Measurements from ENCODE around the gene RAB40B.
"Not testable (repeated sequence)": the region's sequence is repeated elsewhere in the genome, so short reads cannot be mapped to it uniquely, and the experiment has no call there.

Gene RAB40B, protein sequence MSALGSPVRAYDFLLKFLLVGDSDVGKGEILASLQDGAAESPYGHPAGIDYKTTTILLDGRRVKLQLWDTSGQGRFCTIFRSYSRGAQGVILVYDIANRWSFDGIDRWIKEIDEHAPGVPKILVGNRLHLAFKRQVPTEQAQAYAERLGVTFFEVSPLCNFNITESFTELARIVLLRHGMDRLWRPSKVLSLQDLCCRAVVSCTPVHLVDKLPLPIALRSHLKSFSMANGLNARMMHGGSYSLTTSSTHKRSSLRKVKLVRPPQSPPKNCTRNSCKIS

DNA sequence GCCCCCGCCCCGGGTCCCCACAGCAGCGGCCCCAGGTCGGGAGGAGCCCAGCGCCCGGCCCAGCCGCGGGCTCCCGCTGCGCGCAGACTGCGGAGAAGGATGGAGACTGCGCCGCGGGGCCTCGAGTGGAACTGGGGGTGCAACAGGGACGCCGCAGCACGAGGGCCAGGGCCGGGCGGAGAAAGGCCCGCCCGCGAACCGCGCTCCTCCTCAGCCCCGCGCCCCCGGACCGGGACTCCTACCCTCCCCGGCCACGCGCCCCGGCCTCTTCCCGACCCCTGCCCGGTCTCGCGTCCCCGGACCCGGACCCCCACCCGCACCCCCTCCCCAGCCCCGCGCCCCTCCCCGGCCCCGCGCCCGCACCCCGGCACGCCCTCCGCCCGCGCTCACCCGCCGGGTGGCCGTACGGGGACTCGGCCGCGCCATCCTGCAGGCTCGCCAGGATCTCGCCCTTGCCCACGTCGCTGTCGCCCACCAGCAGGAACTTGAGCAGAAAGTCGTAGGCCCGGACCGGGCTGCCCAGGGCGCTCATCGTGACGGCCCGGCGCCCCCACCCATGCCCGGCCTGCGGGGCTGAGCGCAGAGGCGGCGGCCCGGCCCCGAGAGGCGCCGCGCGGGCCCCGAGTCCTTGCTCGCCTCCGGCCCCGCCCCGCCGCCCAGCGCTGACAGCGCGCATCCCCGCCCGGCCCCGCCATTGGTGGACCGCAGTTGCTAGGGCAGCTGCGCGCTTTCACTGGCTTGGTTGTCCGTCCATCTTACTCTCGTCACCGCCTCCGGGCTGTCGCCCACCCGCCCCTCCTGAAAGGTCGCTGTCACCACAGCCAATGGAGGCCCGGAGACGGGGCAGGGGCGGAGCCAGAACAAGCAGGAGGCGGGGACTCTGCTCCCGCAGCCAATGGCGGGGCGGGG is at the start of gene RAB40B:
TSS of gene RAB40B (minus strand) at position 634 of the 909 bp plus-strand sequence. CDS start at position 532, 102 bp downstream.
- peak; percentile 96 for DNase-seq (ENCODE audit: low read depth)

DNA sequence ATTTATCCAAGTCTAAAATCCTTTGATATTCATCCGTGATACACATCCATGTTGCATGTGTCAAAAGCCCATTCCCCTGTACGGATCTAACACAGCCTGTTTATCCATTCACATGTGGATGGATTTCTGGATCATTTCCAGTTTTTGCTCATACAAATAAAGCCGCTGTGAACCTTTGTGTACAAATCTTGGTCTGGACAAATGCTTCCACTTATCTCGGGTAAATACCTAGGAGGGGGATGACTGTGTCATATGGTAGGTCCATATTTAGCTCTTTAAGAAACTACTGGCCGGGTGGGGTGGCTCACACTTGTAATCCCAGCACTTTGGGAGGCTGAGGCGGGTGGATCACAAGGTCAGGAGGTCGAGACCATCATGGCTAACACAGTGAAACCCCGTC is 47.0 kb upstream of the RAB40B start:
- no peak for DNase-seq (ENCODE audit: low read depth)

DNA sequence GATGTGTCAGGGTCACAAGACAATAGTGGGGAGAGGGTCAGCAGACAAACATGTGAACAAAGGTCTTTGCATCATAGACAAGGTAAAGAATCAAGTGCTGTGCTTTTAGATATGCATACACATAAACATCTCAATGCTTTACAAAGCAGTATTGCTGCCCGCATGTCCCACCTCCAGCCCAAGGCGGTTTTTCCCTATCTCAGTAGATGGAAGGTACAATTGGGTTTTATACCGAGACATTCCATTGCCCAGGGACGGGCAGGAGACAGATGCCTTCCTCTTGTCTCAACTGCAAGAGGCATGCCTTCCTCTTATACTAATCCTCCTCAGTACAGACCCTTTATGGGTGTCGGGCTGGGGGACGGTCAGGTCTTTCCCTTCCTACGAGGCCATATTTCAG is 46.2 kb upstream of the RAB40B start:
- not testable (repeated sequence) for DNase-seq (ENCODE audit: low read depth)

DNA sequence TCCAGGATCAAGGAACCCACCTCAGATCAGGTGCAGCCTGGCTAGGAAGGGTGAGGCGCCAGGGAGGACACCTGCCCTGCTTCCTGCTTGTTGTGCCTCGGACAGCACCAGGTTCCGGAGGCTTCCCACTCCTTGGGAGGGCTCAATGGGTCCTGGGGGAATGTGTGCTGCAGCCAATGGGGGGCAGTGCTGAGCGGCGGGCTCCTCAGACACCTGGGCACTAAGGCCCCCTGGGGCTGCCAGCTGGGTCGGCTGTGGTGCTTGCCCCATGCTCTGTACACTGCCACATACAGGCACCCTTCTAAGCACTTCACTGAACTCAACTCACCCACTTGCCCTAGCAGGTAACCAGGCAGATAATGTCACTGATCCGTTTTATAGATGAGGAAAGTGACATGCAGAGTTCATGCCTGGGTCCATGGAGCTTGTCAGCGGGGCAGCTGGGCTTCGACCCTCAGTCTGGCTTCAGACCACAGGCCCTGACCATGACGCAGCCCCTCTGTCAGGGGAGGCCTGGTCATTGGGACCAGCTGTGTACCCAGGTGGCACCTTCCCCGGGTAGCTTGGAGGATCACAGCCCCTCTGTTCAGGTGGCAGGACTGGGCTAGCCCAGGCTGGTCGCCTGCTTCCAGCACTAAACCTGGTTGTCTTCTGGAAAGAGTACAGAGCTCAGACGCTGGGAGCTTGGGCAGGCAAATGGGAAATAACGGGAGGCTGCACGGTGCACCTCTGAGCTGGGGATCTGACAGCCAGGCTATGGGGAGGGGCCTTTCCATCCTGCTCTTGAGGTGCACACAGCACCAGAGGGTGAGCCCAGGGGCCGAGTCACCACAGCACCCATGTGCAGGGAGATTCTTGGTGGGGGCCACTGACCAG is 45.1 kb upstream of the RAB40B start:
- DNase-seq (ENCODE audit: low read depth): no peak

DNA sequence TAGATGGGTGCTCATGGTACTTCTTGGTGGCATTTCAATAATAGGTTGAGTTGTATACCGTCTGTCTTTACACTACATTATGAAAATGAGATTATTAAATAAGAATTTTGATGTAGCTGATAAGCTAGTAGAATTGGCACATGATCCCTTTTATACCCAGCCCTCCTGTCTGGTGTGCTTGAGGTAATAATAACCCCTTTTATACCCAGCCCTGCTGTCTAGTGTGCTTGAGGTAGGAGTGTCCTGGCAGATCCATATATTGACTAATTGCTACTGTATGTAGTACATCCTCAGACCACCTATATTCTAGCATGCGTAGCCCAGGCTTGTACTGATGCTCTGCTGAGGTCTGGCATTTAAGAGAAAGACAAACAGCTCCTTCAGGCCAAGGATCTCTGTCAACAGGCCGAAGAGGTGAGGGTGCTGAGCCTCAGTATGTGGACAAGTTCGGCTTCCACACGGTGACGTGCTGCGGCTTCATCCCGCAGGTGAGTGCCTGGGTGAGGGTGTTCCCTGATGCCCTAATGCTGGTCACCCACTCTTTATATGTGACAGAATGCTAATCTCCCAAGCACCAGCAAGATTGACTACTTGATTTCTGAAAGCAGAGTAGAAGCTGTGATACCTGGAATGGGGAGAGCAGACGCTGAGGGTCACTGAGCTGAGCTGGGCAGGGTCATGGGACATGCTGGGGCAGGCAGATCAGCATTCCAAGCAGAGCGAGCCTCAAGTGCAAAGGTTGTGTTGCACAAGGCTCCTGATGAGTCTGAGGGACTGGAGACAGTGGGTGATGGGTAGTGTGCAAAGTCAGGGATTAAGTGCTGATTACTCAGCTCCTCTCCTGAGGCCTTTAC is 42.6 kb upstream of the RAB40B start:
- DNase-seq (ENCODE audit: low read depth): no peak

DNA sequence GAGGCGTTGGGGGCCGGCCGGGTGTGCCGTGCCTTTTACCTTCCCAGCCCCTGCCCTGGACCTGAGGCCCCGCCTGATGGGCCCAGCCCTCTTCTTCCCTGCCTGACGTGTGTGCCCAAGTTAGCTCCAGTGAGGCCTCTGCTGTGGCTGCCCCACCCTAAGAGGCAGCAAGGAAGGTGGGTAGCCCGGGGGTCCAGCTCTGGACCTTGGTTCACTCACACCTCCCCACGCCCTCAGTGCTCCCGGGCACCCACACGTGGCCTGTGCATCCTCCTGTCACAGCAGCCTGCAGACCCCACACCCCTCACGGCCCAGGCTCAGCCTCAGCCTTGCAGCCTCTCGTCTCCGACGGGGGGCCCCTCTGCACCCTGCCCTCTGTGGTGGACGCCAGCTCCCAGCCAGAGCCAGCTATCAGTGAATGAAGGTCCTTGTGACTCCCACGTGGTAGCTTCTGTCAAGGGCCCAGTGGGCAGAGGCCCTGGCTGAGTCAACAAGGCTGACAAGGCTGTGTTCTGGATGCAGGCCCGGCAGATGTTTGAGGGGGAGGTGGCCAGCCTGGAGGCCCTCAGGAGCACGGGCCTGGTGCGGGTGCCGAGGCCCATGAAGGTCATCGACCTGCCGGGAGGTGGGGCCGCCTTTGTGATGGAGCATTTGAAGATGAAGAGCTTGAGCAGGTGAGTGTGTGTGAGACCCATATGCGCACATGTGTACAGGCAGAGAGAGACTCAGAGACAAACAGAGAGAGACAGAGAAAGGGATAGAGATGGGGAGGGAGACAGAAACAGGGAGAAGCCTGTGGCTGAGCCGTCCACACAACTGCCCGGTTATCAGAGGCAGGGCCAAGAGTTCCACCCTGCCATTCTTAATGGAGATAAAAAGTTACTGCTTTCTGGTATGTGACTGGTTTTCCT is 39.7 kb upstream of the RAB40B start:
- no peak for DNase-seq (ENCODE audit: low read depth)

DNA sequence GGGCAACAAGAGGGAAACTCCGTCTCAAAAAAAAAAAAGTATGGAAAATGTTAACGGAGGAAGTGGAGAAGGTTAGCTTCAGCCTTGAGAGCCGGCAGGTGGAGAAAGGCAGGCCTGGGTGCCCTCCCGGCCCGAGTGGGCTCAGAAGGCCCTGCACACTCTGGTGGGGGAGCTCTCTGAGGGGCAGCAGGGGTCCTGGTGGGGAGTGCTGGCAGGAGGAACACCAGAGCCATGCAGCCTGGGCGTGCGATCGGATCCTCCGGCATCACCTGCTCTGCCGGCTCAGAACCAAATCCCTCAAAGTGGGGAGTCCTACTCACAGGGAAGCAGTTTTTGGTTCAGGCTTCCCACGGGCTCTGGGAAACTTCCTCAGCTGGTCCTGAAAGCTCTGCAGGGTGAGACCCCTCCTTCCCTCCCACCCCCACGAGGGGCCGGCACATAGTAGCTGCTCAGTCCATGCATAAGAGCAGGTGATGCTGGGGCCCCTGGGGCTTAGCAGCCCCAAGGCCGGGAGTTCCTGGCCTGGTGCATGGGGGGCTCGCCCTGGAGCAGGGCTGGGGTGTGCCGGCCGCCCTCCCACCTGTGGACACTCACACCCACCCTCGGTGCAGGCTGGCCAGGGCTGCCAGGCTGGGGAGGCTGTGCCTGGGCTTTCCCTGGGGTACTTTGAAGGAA is 38.1 kb upstream of the RAB40B start:
- DNase-seq (ENCODE audit: low read depth): no peak

DNA sequence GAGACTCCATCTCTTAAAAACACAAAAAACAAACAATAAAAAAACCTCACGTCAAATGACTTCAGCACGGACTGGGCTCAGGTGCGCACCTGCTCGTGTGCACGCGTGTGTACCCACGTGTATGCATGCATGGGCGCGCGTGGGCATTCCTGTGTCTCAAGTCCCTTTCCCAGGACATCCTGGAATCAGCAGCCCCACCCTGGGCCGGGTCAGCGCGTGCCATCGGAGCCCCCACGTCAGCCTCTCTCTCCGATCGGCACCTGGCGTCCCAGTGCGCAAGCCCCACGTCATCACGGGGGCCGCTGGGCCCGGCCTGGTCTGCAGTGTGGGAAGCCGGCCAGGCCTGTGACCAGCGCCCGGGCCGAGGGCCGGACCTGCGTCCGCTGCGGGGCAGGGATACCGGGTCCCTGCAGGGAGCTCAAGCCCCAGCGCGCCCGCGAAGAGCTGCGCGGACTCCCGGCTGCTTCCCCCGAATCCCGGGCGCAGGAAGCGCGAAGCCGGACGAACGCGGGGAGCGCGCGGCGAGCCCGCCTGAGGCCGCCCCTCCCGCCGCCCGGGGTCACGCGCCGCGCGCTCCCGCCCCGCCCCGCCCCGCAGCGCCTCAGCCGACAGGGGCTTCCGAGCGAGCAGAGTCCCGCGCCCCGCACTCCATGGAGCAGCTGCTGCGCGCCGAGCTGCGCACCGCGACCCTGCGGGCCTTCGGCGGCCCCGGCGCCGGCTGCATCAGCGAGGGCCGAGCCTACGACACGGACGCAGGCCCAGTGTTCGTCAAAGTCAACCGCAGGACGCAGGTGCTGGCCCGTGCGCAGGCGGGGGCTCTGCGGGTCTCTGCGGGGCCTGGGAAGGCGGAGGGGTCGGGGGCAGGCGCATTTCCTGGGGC is 36.7 kb upstream of the RAB40B start, which contains the start of gene FN3K:
TSS of gene FN3K (plus strand) at position 629 of the 880 bp plus-strand sequence. CDS start at position 651, 22 bp downstream.
- DNase-seq (ENCODE audit: low read depth): no peak

DNA sequence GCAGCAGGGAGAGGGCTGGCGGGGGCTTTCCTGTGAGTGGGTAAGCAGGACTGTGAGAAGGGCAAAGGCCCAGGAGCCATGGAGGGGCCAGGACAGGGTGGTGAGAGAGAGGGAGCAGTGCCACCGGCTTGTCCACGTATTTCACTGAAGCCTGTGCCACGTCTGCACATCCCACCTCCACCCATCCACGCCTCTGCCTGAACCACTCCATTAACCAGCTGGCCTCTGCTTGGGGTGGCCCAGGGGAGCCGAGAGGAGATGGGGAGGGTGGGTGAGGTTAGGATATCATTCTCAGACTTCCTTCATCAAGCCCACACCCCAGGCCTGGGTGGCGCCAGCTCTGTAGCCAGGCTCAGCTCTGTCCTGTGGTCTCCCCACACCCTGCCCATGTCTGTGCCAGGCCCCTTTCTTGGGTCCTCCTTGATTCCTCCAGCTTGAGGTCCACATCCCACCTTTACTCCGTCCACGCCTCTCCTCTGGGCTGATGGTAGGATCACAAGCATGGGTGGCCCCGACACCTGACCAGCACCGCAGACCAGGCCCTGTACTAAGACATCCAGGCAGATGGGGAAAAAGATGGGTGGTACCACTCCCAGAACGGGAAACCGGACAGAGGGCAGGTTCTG is 33.7 kb upstream of the RAB40B start:
- no peak for DNase-seq (ENCODE audit: low read depth)

DNA sequence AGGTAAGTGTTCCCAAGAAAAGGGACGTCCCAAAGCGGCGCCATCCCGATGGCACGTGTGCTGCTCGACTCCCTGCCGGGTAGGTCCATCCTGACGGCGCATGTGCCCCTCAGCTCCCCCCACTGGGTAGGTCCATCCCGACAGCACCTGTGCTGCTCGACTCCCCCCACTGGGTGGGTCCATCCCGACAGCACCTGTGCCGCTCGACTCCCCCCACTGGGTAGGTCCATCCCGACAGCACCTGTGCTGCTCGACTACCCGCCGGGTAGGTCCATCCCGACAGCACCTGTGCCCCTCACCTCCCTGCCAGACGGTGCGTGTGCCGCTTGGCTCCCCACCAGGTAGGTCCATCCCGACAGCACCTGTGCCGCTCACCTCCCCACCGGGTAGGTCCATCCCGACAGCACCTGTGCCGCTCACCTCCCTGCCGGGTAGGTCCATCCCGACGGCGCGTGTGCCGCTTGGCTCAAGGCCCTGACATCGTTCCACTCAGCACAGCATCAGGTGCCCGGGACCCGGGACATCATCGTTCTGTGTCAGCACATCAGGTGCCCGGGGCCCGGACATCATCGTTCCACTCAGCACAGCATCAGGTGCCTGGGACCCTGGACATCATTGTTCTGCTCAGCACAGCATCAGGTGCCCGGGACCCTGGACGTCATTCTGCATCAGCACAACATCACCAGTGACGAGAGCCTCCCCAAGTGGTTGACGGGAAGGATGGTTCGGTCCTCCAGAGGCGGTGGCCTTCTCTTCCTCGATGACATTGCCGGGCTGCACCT is 31.2 kb upstream of the RAB40B start:
- no peak for DNase-seq (ENCODE audit: low read depth)

DNA sequence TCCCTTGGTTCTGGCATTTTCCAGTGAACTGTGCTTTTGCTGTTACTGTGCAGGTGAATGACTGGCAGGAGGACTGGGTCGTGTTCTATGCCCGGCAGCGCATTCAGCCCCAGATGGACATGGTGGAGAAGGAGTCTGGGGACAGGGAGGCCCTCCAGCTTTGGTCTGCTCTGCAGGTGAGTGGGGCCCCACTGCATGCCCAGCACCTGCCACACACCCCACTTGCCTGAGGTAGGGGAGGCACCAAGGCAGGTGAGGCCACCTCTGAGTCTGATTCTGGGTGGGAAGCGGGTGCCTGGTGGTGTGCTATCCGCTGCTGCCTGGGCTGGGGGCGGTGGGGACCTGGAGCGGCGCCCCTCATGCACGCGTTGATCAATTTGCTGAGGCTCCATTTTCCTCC is 27.9 kb upstream of the RAB40B start:
- DNase-seq (ENCODE audit: low read depth): no peak

DNA sequence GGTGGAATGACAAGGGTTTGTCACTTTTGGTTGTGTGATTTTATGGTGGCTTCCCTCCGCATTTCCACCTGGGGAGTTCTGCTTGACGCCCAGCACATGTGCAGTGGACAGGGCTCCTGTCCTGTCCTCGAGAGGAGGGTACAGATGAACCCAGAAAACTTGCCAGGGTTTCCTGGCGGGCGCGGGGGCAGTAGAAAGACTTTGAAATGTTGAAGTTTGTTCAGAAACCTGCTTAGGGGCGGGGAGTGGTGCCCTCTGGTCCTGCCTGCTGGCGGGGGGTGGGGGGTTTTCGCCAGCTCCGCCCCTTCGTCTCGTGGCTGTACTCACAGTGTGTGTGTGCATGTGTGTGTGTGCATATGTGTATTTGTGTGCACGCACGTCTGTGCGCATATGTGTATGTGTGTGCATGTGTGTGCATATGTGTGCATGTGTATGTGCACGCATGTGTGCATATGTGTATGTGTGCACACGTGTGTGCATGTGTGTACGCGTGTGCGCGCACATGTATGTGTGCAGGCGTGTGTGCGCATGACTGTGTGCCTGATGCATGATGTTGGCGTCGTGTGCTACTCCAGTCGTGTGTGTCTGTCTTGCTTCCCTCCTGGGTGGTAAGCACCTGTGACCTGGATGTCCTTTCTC is 24.8 kb upstream of the RAB40B start:
- DNase-seq (ENCODE audit: low read depth): no peak

DNA sequence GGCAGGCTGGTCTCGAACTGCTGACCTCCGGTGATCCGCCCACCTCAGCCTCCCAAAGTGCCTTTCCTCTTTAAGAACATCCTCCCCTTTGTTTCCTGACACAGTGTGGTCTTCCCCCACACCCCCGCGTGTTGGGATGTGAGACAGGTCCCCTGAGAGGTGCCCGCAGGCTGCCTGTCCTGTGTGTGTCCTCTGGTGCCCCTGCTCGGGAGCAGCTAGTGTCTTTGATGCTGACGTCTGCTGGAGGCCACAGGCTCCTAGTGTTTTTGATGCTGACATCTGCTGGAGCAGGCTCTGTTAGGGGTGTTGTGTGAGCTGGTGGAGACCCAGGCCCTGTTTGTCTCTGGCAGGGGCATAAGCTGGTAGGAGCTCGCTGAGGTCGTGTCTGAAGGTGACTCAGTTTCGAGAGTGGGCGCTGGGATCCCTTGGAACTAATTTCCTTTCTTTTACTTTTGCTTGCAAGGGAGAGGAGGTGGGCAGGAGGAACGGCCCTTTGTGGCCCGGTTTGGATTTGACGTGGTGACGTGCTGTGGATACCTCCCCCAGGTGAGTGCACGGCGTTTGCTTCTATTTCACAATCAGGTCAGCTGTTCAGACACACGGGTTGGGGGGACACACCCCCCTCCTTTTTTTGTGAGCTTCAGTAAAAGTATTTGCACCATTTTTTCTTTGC is 24.0 kb upstream of the RAB40B start:
- no peak for DNase-seq (ENCODE audit: low read depth)

DNA sequence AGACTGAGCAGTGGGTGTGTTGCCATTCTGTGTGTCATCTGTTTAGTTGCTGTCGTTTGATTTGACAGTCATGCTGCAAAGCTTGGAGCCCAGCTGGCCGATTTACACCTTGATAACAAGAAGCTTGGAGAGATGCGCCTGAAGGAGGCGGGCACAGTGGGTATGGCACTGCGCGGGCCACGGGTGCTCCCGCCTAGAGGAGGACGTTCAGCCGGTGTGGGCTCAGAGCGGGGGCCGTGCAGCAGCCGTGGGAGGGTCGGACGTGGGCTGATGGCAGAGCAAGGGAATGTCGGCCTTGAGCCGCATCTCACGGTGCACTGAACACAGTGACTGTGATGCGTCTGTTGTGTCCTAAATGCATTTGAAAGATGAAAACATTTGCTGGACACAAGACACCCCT is 21.7 kb upstream of the RAB40B start:
- DNase-seq (ENCODE audit: low read depth): no peak

DNA sequence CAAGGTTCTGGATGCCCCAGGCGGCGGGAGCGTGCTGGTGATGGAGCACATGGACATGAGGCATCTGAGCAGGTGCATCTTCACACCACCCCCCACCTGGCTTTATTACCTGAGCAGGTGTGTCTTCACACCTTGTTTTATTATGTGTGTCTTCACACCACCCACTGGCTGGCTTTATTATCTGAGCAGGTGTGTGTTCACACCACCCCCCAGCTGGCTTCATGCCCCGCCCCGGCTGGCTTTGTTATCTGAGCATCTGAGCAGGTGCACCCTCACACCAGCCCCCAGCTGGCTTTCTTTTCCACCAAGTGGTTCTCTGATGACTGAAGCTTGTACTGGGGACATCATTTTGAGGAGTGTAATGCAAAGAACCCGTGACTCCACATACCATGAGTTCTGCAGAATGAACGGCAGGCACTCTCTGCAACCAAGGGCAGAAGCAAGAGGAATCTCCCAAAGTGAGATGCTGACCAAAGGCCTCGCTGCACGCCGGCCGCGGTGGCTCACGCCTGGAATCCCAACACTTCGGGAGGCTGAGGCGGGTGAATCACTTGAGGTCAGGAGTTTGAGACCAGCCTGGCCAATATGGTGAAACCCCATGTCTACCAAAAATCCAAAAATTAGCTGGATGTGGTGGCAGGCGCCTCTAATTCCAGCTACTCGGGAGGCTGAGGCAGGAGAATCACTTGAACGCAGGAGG is 20.6 kb upstream of the RAB40B start:
- DNase-seq (ENCODE audit: low read depth): no peak
